Keratinocyte (primary cell): ENCODE measurements around the gene NFE2L3. TPM values are rescaled to one million over a fixed set of nuclear protein-coding genes. Genes with fewer than 3 reads are reported as not detected.

Source experiments
- DNase-seq: peaks from one replicate; pipeline ENCODE4 v3.0.0-alpha.2; 2011; ENCODE audit warnings: low read depth, missing footprints, low spot score
- FAIRE-seq: peaks from 2 replicates; lab custom pipeline; 2011; peaks lifted over from hg19 to GRCh38; lab: Jason Lieb, UNC
- H2AFZ ChIP-seq: 2 replicates; pipeline ENCODE4 v1.6.0; 2012; ENCODE audit warnings: low read length, control low read depth, inconsistent platforms; ENCODE audit not compliant: control insufficient read depth
- H3K27ac ChIP-seq: 2 replicates; pipeline ENCODE4 v1.5.1; 2011; ENCODE audit warnings: low read length; ENCODE audit not compliant: control insufficient read depth, insufficient read depth
- H3K27me3 ChIP-seq: 3 replicates; pipeline ENCODE4 v1.6.0; 2011; ENCODE audit warnings: low read length; ENCODE audit not compliant: control insufficient read depth, insufficient read depth; ENCODE audit errors: extremely low read depth
- H3K36me3 ChIP-seq, 2 experiments: 2 replicates in 1 of 2; 3 replicates in 1 of 2; pipeline ENCODE4 v1.5.1; 2011; ENCODE audit warnings: low read length in 2 of 2, mild to moderate bottlenecking in 1 of 2; ENCODE audit not compliant: control insufficient read depth in 2 of 2, insufficient read depth in 2 of 2; ENCODE audit errors: extremely low read depth in 1 of 2
- H3K4me1 ChIP-seq: 3 replicates; pipeline ENCODE4 v1.5.1; 2011; ENCODE audit warnings: low read length; ENCODE audit not compliant: control insufficient read depth, insufficient read depth; ENCODE audit errors: extremely low read depth
- H3K4me2 ChIP-seq: 3 replicates; pipeline ENCODE4 v1.6.0; 2011; ENCODE audit warnings: low read depth, low read length; ENCODE audit not compliant: control insufficient read depth, insufficient read depth; ENCODE audit errors: extremely low read depth
- H3K4me3 ChIP-seq, 3 experiments: fragments of 200-600 bp in 1 of 3; sonication (generic) in 1 of 3; 2 replicates in 2 of 3; 3 replicates in 1 of 3; pipeline ENCODE4 v1.5.1; 2011 to 2016; ENCODE audit warnings: low read length in 3 of 3, mild to moderate bottlenecking in 3 of 3, control low read depth in 2 of 3, inconsistent platforms in 1 of 3, low read depth in 1 of 3, mixed read lengths in 1 of 3, mixed run types in 1 of 3, moderate library complexity in 1 of 3; ENCODE audit not compliant: control insufficient read depth in 2 of 3, insufficient read depth in 2 of 3; ENCODE audit errors: extremely low read depth in 1 of 3
- H3K79me2 ChIP-seq: 2 replicates; pipeline ENCODE4 v1.6.0; 2012; ENCODE audit warnings: low read length; ENCODE audit not compliant: control insufficient read depth, insufficient read depth
- H3K9ac ChIP-seq: 3 replicates; pipeline ENCODE4 v1.6.0; 2011; ENCODE audit warnings: low read length; ENCODE audit not compliant: control insufficient read depth, insufficient read depth; ENCODE audit errors: extremely low read depth
- H3K9me1 ChIP-seq: 3 replicates; pipeline ENCODE4 v1.6.0; 2011; ENCODE audit warnings: low read length; ENCODE audit not compliant: control insufficient read depth, insufficient read depth; ENCODE audit errors: extremely low read depth
- H3K9me3 ChIP-seq: 2 replicates; pipeline ENCODE4 v1.5.1; 2012; ENCODE audit warnings: low read depth, low read length; ENCODE audit not compliant: control insufficient read depth
- H4K20me1 ChIP-seq: 3 replicates; pipeline ENCODE4 v1.6.0; 2011; ENCODE audit warnings: low read length; ENCODE audit not compliant: control insufficient read depth, insufficient read depth; ENCODE audit errors: extremely low read depth
- CTCF ChIP-seq, 3 experiments: IDR thresholded peaks in 1 of 3; conservative IDR thresholded peaks in 1 of 3; optimal IDR thresholded peaks in 1 of 3; 2 replicates in 2 of 3; 3 replicates in 1 of 3; pipeline versions ENCODE3 to v1.5.1; 2011; ENCODE audit warnings: low read length in 3 of 3, mild to moderate bottlenecking in 3 of 3, moderate library complexity in 2 of 3, control low read depth in 1 of 3, inconsistent platforms in 1 of 3; ENCODE audit not compliant: insufficient read depth in 2 of 3; ENCODE audit errors: extremely low read depth in 1 of 3
- EZH2 ChIP-seq: IDR thresholded peaks from one replicate; pipeline ENCODE4 v1.6.1; 2012; ENCODE audit warnings: inconsistent platforms, mild to moderate bottlenecking, low read length, moderate library complexity
- dilution Hi-C: fragments of 300-500 bp; cut with MboI; formaldehyde crosslinking; loops from one replicate; pipeline ENCODE4 v1.7.0; 2020; ENCODE audit warnings: low sequenced_read_pairs; ENCODE audit not compliant: extremely low pct_ligation_motif_present
- polyA plus RNA-seq, 5 experiments: library from polyadenylated mRNA; depleted of rRNA in 3 of 5; stranded (reverse) in 3 of 5; stranded (forward) in 1 of 5; unstranded in 1 of 5; fragments of >200 nt; gene quantifications; 1 replicate in 1 of 5; 2 replicates in 3 of 5; 3 replicates in 1 of 5; pipeline versions ENCODE4 v1.2.1 to v1.2.3, GENCODE V29; 2011 to 2012; ENCODE audit warnings: missing spikeins in 2 of 5, low read depth in 1 of 5, low replicate concordance in 1 of 5

Gene NFE2L3
- polyA plus RNA-seq, 1 donor (not counting 4 experiments of a cell fraction or from before 2014, with no cell fraction given) = 17.8 TPM

- peak; percentile 44 for FAIRE-seq
Measured at GRCh38 chr7:26212921-26213718, 61.1 kb downstream of the NFE2L3 start.

GRCh38 chr7:26213807-26214515 is 62.0 kb downstream of the NFE2L3 start:
- dilution Hi-C loops = no loop called here
- FAIRE-seq (no peak), DNase-seq (no peak)
- Histone ChIP-seq H2AFZ (no peak overlapping the region), H3K9me1 (no peaks in the 10 kb centered on the region), H3K4me1 (no peaks in the 10 kb centered on the region), H3K79me2 (peaks cover 10% of the 10 kb centered on the region), H3K36me3 (peaks cover 10 to 11% of the 10 kb centered on the region in 2 experiments), H3K9me3 (no peaks in the 10 kb centered on the region), H4K20me1 (no peaks in the 10 kb centered on the region), H3K9ac (no peak overlapping the region), H3K27ac (no peak overlapping the region), H3K27me3 (no peaks in the 10 kb centered on the region), H3K4me3 (no peak overlapping the region), H3K4me2 (no peak overlapping the region)
- TF ChIP-seq CTCF (optimal IDR thresholded peaks at IDR 0.05 in 1 of 3, IDR thresholded peaks at IDR 0.05 in 1 of 3, conservative IDR thresholded peaks at IDR 0.05 in 1 of 3; ENCODE audit: extremely low read depth in 1 of 3, insufficient read depth in 2 of 3, low read length in 3 of 3) (no peak), EZH2 (no peak)

More at GRCh38 chr7:26212921-26213718, 61.1 kb downstream of the NFE2L3 start:
- no peaks in the 10 kb centered on the region for H3K9me1 ChIP-seq
- no peak overlapping the region for H3K4me2 ChIP-seq
- no peak overlapping the region for H3K27ac ChIP-seq
- no peak overlapping the region for H3K4me3 ChIP-seq
- H3K36me3 ChIP-seq = peaks cover 11 to 14% of the 10 kb centered on the region in 2 experiments
- H3K4me1 ChIP-seq = no peaks in the 10 kb centered on the region
- no peak for TF ChIP-seq EZH2
- TF ChIP-seq CTCF (optimal IDR thresholded peaks at IDR 0.05 in 1 of 3, IDR thresholded peaks at IDR 0.05 in 1 of 3, conservative IDR thresholded peaks at IDR 0.05 in 1 of 3; ENCODE audit: extremely low read depth in 1 of 3, insufficient read depth in 2 of 3, low read length in 3 of 3) = no peak
- H3K79me2 ChIP-seq = peaks cover 12% of the 10 kb centered on the region
- H3K9me3 ChIP-seq = no peaks in the 10 kb centered on the region
- no peak overlapping the region for H2AFZ ChIP-seq
- no peaks in the 10 kb centered on the region for H3K27me3 ChIP-seq
- dilution Hi-C loops = no loop called here
- no peaks in the 10 kb centered on the region for H4K20me1 ChIP-seq
- no peak overlapping the region for H3K9ac ChIP-seq
- DNase-seq = no peak
